ENCODE measurements around the gene NF2.

The NF2 gene

DNA sequence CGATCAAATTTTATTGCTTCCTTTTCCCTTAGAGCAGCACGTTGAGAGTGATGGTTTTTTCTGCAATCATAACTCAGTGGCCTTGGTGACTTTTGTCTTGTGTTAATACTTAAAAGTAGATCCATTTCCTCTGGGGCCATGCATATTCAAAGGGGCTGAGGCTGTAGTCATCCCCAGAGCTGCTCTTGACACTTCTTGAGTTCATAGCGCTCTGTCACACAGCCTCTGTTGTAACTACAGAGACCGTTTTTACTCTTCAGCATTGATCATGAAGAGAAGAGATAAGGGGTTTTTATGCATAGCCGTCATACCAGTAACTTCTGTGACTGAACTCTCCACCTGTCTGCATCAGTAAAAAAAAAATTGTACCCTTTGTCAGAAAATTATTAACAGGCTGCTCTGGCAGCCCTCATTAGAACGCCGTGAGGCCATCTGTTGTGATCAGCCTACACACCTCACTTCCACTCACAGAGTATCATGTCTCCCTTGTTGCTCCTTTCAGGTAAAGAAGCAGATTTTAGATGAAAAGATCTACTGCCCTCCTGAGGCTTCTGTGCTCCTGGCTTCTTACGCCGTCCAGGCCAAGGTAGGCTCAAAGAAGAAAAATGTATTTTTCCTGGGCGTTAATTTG, 38.4 kb downstream of the NF2 start:
- 91 to 100% methylated on average over 4 to 8 of the region's 10 CpGs for WGBS, 2 experiments (ENCODE audit: insufficient coverage in 2 of 2)
- Histone ChIP-seq H3K4me1 (ENCODE audit: control insufficient read depth, insufficient read depth, low read length, poor library complexity, severe bottlenecking) (no peaks in the 10 kb centered on the region), H3K4me3 (ENCODE audit: extremely low read depth, insufficient read depth, low read length, poor library complexity, severe bottlenecking) (no peak overlapping the region), H3K36me3 (ENCODE audit: control insufficient read depth, insufficient read depth, low read length) (peaks cover 54% of the 10 kb centered on the region), H3K27ac (ENCODE audit: low read depth, low read length, severe bottlenecking) (no peak overlapping the region), H3K9me3 (ENCODE audit: control insufficient read depth, low read length) (no peaks in the 10 kb centered on the region)

DNA sequence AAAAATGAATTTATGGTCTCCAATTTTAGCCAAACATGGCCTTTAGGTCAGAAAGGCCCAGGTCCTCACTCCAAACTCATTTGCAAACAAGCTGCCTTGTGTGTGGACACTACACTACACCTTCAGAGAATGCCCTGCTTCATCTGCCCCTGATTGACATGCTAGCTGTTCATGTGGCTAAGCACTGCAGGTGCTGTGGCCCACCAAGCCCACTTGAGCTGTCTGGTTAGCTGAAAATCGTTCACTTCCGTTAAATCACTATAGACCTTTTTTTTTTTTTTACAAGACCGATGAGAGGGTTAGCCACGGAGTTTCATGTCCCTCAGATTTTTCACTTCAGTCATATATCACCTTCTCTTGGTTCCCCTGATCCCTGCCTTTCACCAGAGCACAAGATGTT, 39.3 kb downstream of the NF2 start:
- Histone ChIP-seq H3K27ac (ENCODE audit: low read depth, low read length, severe bottlenecking) (no peak overlapping the region), H3K36me3 (ENCODE audit: control insufficient read depth, insufficient read depth, low read length) (peaks cover 53% of the 10 kb centered on the region), H3K4me3 (ENCODE audit: extremely low read depth, insufficient read depth, low read length, poor library complexity, severe bottlenecking) (no peak overlapping the region), H3K9me3 (ENCODE audit: control insufficient read depth, low read length) (no peaks in the 10 kb centered on the region), H3K4me1 (ENCODE audit: control insufficient read depth, insufficient read depth, low read length, poor library complexity, severe bottlenecking) (no peaks in the 10 kb centered on the region)
- 83 to 96% methylated on average over 3 to 4 of the region's 4 CpGs for WGBS, 2 experiments (ENCODE audit: insufficient coverage in 2 of 2)

DNA sequence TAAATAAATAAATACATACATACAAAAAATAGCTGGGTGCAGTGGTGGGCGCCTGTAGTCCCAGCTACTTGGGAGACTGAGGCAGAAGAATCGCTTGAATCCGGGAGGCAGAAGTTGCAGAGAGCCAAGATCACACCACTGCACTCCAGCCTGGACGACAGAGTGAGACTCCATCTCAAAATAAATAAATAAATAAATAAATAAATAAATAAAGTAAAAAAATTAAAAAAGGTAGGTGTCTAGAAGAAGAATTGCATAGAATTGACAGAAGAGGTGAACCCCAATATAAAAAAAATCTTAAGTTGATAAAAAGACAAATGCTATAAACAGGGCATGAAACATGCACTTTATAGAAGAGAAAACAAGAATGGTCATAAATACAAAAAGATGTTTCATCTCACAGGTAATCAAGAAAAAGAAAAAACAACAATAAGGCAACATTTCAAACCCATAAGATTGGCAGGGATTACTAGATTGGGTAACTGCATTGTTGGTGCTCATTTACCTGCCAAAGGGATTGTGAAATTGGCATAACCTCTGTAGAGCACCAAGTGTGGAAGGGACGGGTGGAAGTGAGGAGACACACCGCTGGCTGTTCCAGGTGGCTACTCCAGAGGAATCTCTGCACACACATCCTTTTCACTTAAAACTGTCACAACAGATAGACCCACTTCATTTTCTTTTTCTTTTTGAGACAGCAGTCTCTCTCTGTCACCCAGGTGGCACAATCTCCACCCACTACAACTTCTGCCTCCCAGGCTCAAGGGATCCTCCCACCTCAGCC, 44.7 kb downstream of the NF2 start:
- H3K27ac ChIP-seq (ENCODE audit: low read depth, low read length, severe bottlenecking) = no peak overlapping the region
- peaks cover 22% of the 10 kb centered on the region for H3K36me3 ChIP-seq (ENCODE audit: control insufficient read depth, insufficient read depth, low read length)
- no peaks in the 10 kb centered on the region for H3K4me1 ChIP-seq (ENCODE audit: control insufficient read depth, insufficient read depth, low read length, poor library complexity, severe bottlenecking)
- no peaks in the 10 kb centered on the region for H3K9me3 ChIP-seq (ENCODE audit: control insufficient read depth, low read length)
- H3K4me3 ChIP-seq (ENCODE audit: extremely low read depth, insufficient read depth, low read length, poor library complexity, severe bottlenecking) = no peak overlapping the region
- WGBS, 2 experiments (ENCODE audit: insufficient coverage in 2 of 2) = 100% methylated on average over 1 to 3 of the region's 6 CpGs

DNA sequence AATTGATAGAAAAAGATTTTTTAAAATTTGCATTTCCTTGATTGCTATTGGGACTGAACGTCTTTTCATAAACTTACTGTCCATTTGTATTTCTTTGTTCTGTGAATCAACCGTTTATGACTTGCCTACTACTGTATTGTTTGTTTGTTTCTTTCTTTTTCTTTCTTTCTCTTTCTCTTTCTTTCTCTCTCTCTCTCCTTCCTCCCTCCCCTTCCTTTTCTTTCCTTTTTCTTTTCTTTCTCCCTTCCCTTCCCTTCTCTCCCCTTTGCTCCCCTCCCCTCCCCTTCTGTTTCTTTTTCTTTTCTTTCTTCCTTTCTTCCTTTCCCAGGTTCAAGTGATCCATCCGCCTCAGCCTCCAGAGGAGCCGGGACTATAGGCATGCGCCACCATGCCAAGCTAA, 46.9 kb downstream of the NF2 start:
- WGBS, 2 experiments (ENCODE audit: insufficient coverage in 2 of 2) = 100% methylated on average over 1 to 3 of the region's 5 CpGs
- Histone ChIP-seq H3K27ac (ENCODE audit: low read depth, low read length, severe bottlenecking) (no peak overlapping the region), H3K4me3 (ENCODE audit: extremely low read depth, insufficient read depth, low read length, poor library complexity, severe bottlenecking) (no peak overlapping the region), H3K4me1 (ENCODE audit: control insufficient read depth, insufficient read depth, low read length, poor library complexity, severe bottlenecking) (no peaks in the 10 kb centered on the region), H3K36me3 (ENCODE audit: control insufficient read depth, insufficient read depth, low read length) (peaks cover 18% of the 10 kb centered on the region), H3K9me3 (ENCODE audit: control insufficient read depth, low read length) (no peaks in the 10 kb centered on the region)

DNA sequence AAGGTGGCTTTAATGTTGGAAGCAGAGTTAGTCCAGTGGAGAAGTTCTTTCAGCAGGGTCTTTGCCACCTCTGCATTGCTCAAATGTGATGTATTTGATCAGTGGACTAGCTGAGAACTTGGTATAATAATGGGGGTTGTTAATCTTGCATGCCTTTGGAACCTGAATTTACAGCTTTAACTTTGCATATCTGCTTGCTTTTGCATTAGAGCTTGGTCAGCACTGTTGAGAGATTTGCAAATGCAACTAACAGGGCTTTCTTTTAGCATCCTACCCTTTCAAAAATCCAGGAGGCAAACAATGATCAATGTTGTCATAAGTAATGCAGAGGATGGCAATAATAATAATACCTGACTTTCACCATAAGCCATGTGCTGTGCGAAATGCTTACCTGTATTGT, 48.2 kb downstream of the NF2 start:
- Histone ChIP-seq H3K4me1 (ENCODE audit: control insufficient read depth, insufficient read depth, low read length, poor library complexity, severe bottlenecking) (no peaks in the 10 kb centered on the region), H3K36me3 (ENCODE audit: control insufficient read depth, insufficient read depth, low read length) (peaks cover 20% of the 10 kb centered on the region), H3K27ac (ENCODE audit: low read depth, low read length, severe bottlenecking) (no peak overlapping the region), H3K9me3 (ENCODE audit: control insufficient read depth, low read length) (no peaks in the 10 kb centered on the region), H3K4me3 (ENCODE audit: extremely low read depth, insufficient read depth, low read length, poor library complexity, severe bottlenecking) (no peak overlapping the region)
- WGBS, 2 experiments (ENCODE audit: insufficient coverage in 2 of 2) = no CpG with 5 or more reads among the region's 1 CpG

DNA sequence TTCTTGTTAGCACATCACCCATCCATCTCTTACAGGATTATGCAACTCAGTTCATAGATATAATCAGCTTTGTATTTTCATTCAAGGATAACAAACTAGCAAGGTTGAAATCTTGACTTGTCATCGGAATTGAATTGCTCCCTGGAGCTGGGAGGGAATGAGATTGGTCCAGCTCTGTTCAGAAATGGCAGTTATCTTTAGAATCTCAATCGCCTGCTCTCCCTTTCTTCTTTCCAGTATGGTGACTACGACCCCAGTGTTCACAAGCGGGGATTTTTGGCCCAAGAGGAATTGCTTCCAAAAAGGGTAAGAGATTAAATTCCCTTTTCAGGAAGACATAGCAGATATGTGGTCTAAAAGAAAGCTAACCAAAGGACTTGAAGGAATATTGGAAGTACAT, 51.0 kb downstream of the NF2 start:
- Histone ChIP-seq H3K27ac (ENCODE audit: low read depth, low read length, severe bottlenecking) (no peak overlapping the region), H3K36me3 (ENCODE audit: control insufficient read depth, insufficient read depth, low read length) (peaks cover 26% of the 10 kb centered on the region), H3K9me3 (ENCODE audit: control insufficient read depth, low read length) (no peaks in the 10 kb centered on the region), H3K4me1 (ENCODE audit: control insufficient read depth, insufficient read depth, low read length, poor library complexity, severe bottlenecking) (no peaks in the 10 kb centered on the region), H3K4me3 (ENCODE audit: extremely low read depth, insufficient read depth, low read length, poor library complexity, severe bottlenecking) (no peak overlapping the region)
- 67 to 88% methylated on average over 1 to 3 of the region's 4 CpGs for WGBS, 2 experiments (ENCODE audit: insufficient coverage in 2 of 2)

DNA sequence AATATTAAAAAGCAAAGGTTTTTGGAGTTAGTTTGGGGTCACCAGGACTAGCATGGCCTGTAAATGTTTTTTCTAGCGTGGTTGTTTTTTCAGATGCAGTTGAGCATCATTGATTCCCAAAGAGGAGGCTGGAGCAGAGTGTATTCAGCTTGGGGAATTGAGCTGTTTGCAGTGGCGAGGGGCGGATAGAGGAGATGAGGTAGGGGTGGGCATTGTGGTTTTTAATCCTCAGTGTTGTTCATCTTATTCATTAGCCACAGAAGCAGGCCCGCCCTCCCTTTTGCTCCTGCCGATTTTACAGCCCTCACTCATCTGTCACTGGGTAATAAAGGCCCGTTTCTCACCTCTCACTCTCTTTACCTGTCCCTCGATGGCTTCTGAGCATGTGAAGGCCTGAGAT, 51.4 kb downstream of the NF2 start:
- WGBS, 2 experiments (ENCODE audit: insufficient coverage in 2 of 2) = 75 to 85% methylated on average over 5 to 6 of the region's 7 CpGs
- Histone ChIP-seq H3K4me1 (ENCODE audit: control insufficient read depth, insufficient read depth, low read length, poor library complexity, severe bottlenecking) (no peaks in the 10 kb centered on the region), H3K27ac (ENCODE audit: low read depth, low read length, severe bottlenecking) (no peak overlapping the region), H3K9me3 (ENCODE audit: control insufficient read depth, low read length) (no peaks in the 10 kb centered on the region), H3K36me3 (ENCODE audit: control insufficient read depth, insufficient read depth, low read length) (peaks cover 26% of the 10 kb centered on the region), H3K4me3 (ENCODE audit: extremely low read depth, insufficient read depth, low read length, poor library complexity, severe bottlenecking) (no peak overlapping the region)

DNA sequence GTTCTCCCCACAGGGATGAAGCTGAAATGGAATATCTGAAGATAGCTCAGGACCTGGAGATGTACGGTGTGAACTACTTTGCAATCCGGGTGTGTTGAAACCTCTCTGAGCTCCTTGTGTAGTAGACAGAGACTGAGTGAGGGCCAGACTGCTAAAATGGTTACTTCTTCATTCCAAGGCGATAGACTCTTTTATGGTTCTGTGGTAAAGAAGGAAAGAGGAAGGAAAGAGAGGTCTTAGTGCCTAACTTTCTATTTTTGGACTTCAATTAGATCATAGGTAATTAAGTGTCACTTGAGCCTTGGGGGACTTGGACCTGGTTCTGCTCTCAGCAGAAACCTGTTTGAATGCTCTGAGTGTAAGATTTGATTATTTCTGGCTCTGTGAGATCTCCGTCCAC, 54.7 kb downstream of the NF2 start:
- 89 to 100% methylated on average over 3 of the region's 4 CpGs for WGBS, 2 experiments (ENCODE audit: insufficient coverage in 2 of 2)
- H3K27ac ChIP-seq (ENCODE audit: low read depth, low read length, severe bottlenecking) = no peak overlapping the region
- H3K4me1 ChIP-seq (ENCODE audit: control insufficient read depth, insufficient read depth, low read length, poor library complexity, severe bottlenecking) = no peaks in the 10 kb centered on the region
- H3K36me3 ChIP-seq (ENCODE audit: control insufficient read depth, insufficient read depth, low read length) = peaks cover 38% of the 10 kb centered on the region
- H3K9me3 ChIP-seq (ENCODE audit: control insufficient read depth, low read length) = no peaks in the 10 kb centered on the region
- no peak overlapping the region for H3K4me3 ChIP-seq (ENCODE audit: extremely low read depth, insufficient read depth, low read length, poor library complexity, severe bottlenecking)

DNA sequence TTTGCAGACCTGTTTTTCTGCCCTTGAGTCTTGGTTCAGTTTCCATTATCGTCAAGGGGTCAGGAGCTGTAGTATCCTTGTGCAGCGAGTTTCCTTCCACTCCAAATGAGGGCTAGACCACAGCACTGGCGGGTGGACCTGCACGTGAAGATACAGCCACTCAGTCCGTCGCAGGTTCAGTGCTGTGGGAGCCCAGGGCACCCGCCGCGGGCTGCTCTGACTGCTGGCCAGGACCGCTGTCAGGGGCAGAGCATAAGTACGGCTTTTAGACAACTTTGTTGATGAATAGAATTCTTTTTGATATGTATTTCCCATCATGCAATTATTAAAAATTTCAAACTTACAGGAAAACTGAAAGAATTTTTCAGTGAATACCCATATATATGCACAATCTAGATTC, 56.6 kb downstream of the NF2 start:
- Histone ChIP-seq H3K27ac (ENCODE audit: low read depth, low read length, severe bottlenecking) (no peak overlapping the region), H3K4me1 (ENCODE audit: control insufficient read depth, insufficient read depth, low read length, poor library complexity, severe bottlenecking) (no peaks in the 10 kb centered on the region), H3K36me3 (ENCODE audit: control insufficient read depth, insufficient read depth, low read length) (peaks cover 46% of the 10 kb centered on the region), H3K4me3 (ENCODE audit: extremely low read depth, insufficient read depth, low read length, poor library complexity, severe bottlenecking) (no peak overlapping the region), H3K9me3 (ENCODE audit: control insufficient read depth, low read length) (no peaks in the 10 kb centered on the region)
- 94 to 97% methylated on average over 7 to 9 of the region's 11 CpGs for WGBS, 2 experiments (ENCODE audit: insufficient coverage in 2 of 2)

DNA sequence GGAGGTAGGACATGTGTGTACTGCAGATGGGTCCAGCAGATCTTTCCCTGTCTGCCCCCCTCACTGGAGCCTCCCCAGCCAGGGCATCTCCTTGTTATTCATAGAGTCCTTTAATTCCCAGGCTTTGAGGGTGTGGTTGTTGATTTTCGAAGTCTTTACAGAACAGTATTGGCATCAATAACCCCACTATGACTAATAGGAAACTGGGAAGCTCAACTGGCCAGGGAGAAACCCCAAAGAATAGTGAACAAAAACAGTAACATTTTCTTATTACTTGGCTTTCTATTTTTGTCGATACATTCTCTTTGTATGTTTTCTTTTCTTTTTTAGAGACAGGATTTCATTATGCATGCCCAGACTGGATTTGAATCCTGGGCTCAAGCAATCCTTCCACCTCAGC, 57.9 kb downstream of the NF2 start:
- Histone ChIP-seq H3K9me3 (ENCODE audit: control insufficient read depth, low read length) (no peaks in the 10 kb centered on the region), H3K27ac (ENCODE audit: low read depth, low read length, severe bottlenecking) (no peak overlapping the region), H3K4me1 (ENCODE audit: control insufficient read depth, insufficient read depth, low read length, poor library complexity, severe bottlenecking) (no peaks in the 10 kb centered on the region), H3K4me3 (ENCODE audit: extremely low read depth, insufficient read depth, low read length, poor library complexity, severe bottlenecking) (no peak overlapping the region), H3K36me3 (ENCODE audit: control insufficient read depth, insufficient read depth, low read length) (peaks cover 37% of the 10 kb centered on the region)
- 100% methylated on average over 1 of the region's 2 CpGs; no CpG with 5 or more reads in 1 of the 2 experiments for WGBS, 2 experiments (ENCODE audit: insufficient coverage in 2 of 2)

DNA sequence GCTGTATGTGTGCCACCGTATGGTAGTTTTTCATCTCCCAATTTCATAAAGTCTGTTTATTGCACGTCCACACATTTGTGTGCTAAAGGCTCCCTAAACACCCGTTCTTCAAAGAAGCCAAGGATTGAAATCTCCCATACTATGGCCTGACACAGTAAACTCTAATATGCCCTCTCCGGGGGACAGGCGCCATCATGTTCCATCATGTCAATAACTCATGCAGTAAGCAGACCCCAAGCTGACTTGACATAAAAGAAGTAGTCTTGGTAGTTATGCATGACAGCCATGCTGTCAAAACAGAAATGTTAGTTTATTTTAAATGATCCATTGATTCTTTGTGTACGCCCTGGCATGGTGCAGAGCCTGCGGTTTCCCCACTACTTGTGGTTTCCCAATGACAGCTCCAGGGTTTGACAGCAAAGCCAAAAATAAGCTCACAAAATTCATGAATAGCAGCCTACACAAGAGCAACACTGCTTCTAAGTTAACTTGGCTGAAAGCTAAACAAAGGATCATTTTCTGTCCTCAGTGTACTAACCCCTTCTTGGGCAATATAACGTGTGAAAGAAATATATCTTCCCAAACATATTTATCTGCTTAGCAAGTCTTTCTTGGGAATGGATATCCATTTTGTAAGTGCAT, 59.9 kb downstream of the NF2 start:
- Histone ChIP-seq H3K36me3 (ENCODE audit: control insufficient read depth, insufficient read depth, low read length) (peaks cover 31% of the 10 kb centered on the region), H3K27ac (ENCODE audit: low read depth, low read length, severe bottlenecking) (no peak overlapping the region), H3K4me3 (ENCODE audit: extremely low read depth, insufficient read depth, low read length, poor library complexity, severe bottlenecking) (no peak overlapping the region), H3K4me1 (ENCODE audit: control insufficient read depth, insufficient read depth, low read length, poor library complexity, severe bottlenecking) (no peaks in the 10 kb centered on the region), H3K9me3 (ENCODE audit: control insufficient read depth, low read length) (no peaks in the 10 kb centered on the region)
- WGBS, 2 experiments (ENCODE audit: insufficient coverage in 2 of 2) = 96 to 100% methylated on average over 5 of the region's 8 CpGs

Data from mesodermal cell (in vitro differentiated cells).